OCI-LY3 (cell line): Measurements from ENCODE around the gene TLCD5.

Experiments used
- EZH2phosphoT487 ChIP-seq: fragments of 200-600 bp; shearing (Covaris generic); IDR thresholded peaks from 2 replicates; pipeline ENCODE4 v1.6.1; 2018; ENCODE audit warnings: antibody characterized with exemption, mixed run types, low read depth
- TF ChIP-seq, protein P1 (sequence below): fragments of 200-600, 300-600 bp; sonication (generic); IDR thresholded peaks from 2 replicates; pipeline ENCODE4 v1.5.1; 2014; ENCODE audit warnings: antibody characterized with exemption, low read length, low read depth

GRCh38 chr11:120327311-120327710 is 2.2 kb downstream of the TLCD5 start:
- TF ChIP-seq, protein P1, sequence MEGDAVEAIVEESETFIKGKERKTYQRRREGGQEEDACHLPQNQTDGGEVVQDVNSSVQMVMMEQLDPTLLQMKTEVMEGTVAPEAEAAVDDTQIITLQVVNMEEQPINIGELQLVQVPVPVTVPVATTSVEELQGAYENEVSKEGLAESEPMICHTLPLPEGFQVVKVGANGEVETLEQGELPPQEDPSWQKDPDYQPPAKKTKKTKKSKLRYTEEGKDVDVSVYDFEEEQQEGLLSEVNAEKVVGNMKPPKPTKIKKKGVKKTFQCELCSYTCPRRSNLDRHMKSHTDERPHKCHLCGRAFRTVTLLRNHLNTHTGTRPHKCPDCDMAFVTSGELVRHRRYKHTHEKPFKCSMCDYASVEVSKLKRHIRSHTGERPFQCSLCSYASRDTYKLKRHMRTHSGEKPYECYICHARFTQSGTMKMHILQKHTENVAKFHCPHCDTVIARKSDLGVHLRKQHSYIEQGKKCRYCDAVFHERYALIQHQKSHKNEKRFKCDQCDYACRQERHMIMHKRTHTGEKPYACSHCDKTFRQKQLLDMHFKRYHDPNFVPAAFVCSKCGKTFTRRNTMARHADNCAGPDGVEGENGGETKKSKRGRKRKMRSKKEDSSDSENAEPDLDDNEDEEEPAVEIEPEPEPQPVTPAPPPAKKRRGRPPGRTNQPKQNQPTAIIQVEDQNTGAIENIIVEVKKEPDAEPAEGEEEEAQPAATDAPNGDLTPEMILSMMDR, result no peak
- TF ChIP-seq EZH2phosphoT487, result no peak
